DOHH2 (cell line): Measurements from ENCODE around the gene C3.

Experiments used
- EZH2phosphoT487 ChIP-seq: fragments of 200-600 bp; sonication (generic); IDR thresholded peaks from 2 replicates; pipeline ENCODE4 v1.6.1; 2017; ENCODE audit warnings: borderline replicate concordance, mild to moderate bottlenecking, antibody characterized with exemption, low read length, moderate library complexity, mixed read lengths
- TF ChIP-seq, protein P1 (sequence below): fragments of 200-600 bp; sonication (generic); IDR thresholded peaks from one replicate; pipeline ENCODE4 v1.5.1; 2014; ENCODE audit warnings: antibody characterized with exemption, mild to moderate bottlenecking, low read depth, low read length; ENCODE audit not compliant: poor library complexity, severe bottlenecking

GRCh38 chr19:6711078-6711361 lies 9.4 kb downstream of the C3 start:
- TF ChIP-seq, protein P1, sequence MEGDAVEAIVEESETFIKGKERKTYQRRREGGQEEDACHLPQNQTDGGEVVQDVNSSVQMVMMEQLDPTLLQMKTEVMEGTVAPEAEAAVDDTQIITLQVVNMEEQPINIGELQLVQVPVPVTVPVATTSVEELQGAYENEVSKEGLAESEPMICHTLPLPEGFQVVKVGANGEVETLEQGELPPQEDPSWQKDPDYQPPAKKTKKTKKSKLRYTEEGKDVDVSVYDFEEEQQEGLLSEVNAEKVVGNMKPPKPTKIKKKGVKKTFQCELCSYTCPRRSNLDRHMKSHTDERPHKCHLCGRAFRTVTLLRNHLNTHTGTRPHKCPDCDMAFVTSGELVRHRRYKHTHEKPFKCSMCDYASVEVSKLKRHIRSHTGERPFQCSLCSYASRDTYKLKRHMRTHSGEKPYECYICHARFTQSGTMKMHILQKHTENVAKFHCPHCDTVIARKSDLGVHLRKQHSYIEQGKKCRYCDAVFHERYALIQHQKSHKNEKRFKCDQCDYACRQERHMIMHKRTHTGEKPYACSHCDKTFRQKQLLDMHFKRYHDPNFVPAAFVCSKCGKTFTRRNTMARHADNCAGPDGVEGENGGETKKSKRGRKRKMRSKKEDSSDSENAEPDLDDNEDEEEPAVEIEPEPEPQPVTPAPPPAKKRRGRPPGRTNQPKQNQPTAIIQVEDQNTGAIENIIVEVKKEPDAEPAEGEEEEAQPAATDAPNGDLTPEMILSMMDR: no peak
- no peak for TF ChIP-seq EZH2phosphoT487
